ENCODE data around the gene CACNA1C. TPM values are rescaled to one million over a fixed set of nuclear protein-coding genes. Genes with fewer than 3 reads are reported as not detected.

Gene CACNA1C
- total and polyA plus RNA-seq, 2 donors (not counting 1 experiment from before 2014, with no cell fraction given), result 0.01 to 0.02 TPM

DNA sequence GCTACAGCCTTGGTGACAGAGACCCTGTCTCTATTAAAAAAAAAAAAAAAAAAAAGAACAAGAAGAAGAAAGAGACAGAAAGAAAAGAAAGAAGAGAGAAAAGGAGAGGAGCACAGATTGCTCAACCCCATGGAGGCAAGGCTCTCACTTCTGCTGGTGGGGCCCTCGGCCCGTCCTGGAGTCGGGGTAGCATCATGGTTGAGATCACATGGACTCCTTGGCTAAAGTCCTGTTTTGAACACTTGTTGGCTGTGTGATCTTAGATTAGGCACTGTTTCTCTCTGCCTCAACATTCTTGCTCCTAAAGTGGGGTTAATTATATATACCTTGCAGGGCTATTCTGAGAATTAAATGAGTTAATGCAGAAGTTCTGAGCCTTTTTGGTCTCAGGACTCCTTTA is 207.7 kb downstream of the CACNA1C start:
- Histone ChIP-seq H3K79me2 (ENCODE audit: control insufficient read depth, insufficient read depth, low read length) (no peaks in the 10 kb centered on the region), H3K4me1 (ENCODE audit: control insufficient read depth in 2 of 2, insufficient read depth in 2 of 2, low read length in 2 of 2) (no peaks in the 10 kb centered on the region), H3K27me3 (replicated peaks in 1 of 4; ENCODE audit: control extremely low read depth in 1 of 4, control insufficient read depth in 3 of 4, insufficient read depth in 4 of 4, low read length in 3 of 4) (no peaks in the 10 kb centered on the region), H3K9ac (ENCODE audit: low read length) (no peak overlapping the region), H3K4me3 (ENCODE audit: control extremely low read depth in 1 of 5, extremely low read depth in 1 of 5, insufficient read depth in 1 of 5, low read depth in 2 of 5, low read length in 4 of 5) (no peak overlapping the region), H4K20me1 (ENCODE audit: control insufficient read depth, insufficient read depth, low read length, poor library complexity, severe bottlenecking) (no peaks in the 10 kb centered on the region), H3K4me2 (replicated peaks; ENCODE audit: low read depth, low read length, poor library complexity, severe bottlenecking) (no peak overlapping the region), H3K36me3 (replicated peaks in 1 of 2; ENCODE audit: control extremely low read depth in 1 of 2, control insufficient read depth in 1 of 2, extremely low read depth in 1 of 2, insufficient read depth in 2 of 2, low read length in 1 of 2) (no peaks in the 10 kb centered on the region), H2AFZ (ENCODE audit: insufficient read depth, low read depth, low read length, poor library complexity, severe bottlenecking) (no peak overlapping the region), H3K27ac (ENCODE audit: low read length in 2 of 2) (no peak overlapping the region), H3K9me3 (ENCODE audit: control extremely low read depth in 1 of 3, control insufficient read depth in 2 of 3, insufficient read depth in 1 of 3, low read length in 2 of 3) (no peaks in the 10 kb centered on the region)
- ChIA-PET CTCF (no interaction called here), POLR2A (no interaction called here)
- ATAC-seq (ENCODE audit: low read depth) (no peak), DNase-seq (no peak)
- 100% methylated on average over 3 of the region's 3 CpGs for WGBS (ENCODE audit: insufficient coverage)
- intact Hi-C loops (cut with micrococcal nuclease), result no loop called here
- Mint-ChIP-seq H3K4me1 (peaks cover 4% of the 10 kb centered on the region), H3K27ac (no peak overlapping the region), H3K4me3 (no peak overlapping the region), H3K9me3 (ENCODE audit: insufficient read depth) (no peaks in the 10 kb centered on the region), H3K27me3 (no peaks in the 10 kb centered on the region)
- no peak for TF ChIP-seq EZH2 (IDR thresholded peaks at IDR 0.05; ENCODE audit: borderline replicate concordance, insufficient read depth, low read depth, low read length, poor library complexity, severe bottlenecking)
- TF ChIP-seq, protein P1, sequence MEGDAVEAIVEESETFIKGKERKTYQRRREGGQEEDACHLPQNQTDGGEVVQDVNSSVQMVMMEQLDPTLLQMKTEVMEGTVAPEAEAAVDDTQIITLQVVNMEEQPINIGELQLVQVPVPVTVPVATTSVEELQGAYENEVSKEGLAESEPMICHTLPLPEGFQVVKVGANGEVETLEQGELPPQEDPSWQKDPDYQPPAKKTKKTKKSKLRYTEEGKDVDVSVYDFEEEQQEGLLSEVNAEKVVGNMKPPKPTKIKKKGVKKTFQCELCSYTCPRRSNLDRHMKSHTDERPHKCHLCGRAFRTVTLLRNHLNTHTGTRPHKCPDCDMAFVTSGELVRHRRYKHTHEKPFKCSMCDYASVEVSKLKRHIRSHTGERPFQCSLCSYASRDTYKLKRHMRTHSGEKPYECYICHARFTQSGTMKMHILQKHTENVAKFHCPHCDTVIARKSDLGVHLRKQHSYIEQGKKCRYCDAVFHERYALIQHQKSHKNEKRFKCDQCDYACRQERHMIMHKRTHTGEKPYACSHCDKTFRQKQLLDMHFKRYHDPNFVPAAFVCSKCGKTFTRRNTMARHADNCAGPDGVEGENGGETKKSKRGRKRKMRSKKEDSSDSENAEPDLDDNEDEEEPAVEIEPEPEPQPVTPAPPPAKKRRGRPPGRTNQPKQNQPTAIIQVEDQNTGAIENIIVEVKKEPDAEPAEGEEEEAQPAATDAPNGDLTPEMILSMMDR (IDR thresholded peaks at IDR 0.05), result no peak

DNA sequence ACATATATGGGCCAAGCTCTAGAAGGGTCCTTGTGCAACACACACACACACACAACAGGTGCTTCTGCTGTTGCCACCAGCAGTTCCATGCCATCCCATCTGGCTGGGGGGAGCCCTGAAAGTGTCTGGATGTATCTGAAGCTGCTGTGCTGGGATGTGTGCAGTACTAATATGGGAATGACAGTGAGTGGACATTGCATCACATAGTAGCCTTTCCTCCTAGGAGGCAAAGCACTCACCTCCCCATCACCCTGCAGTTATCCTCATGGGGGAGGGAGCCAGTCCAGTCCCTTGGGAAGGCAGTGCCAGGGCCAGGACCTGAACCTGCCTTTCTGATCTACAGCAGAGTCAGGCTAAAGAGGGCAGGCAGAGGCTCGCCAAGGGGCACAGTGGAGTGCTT is 208.9 kb downstream of the CACNA1C start:
- Histone ChIP-seq H3K27me3 (replicated peaks in 1 of 4; ENCODE audit: control extremely low read depth in 1 of 4, control insufficient read depth in 3 of 4, insufficient read depth in 4 of 4, low read length in 3 of 4) (no peaks in the 10 kb centered on the region), H3K4me1 (ENCODE audit: control insufficient read depth in 2 of 2, insufficient read depth in 2 of 2, low read length in 2 of 2) (no peaks in the 10 kb centered on the region), H2AFZ (ENCODE audit: insufficient read depth, low read depth, low read length, poor library complexity, severe bottlenecking) (no peak overlapping the region), H3K4me3 (ENCODE audit: control extremely low read depth in 1 of 5, extremely low read depth in 1 of 5, insufficient read depth in 1 of 5, low read depth in 2 of 5, low read length in 4 of 5) (no peak overlapping the region), H4K20me1 (ENCODE audit: control insufficient read depth, insufficient read depth, low read length, poor library complexity, severe bottlenecking) (no peaks in the 10 kb centered on the region), H3K9ac (ENCODE audit: low read length) (no peak overlapping the region), H3K36me3 (replicated peaks in 1 of 2; ENCODE audit: control extremely low read depth in 1 of 2, control insufficient read depth in 1 of 2, extremely low read depth in 1 of 2, insufficient read depth in 2 of 2, low read length in 1 of 2) (no peaks in the 10 kb centered on the region), H3K79me2 (ENCODE audit: control insufficient read depth, insufficient read depth, low read length) (no peaks in the 10 kb centered on the region), H3K9me3 (ENCODE audit: control extremely low read depth in 1 of 3, control insufficient read depth in 2 of 3, insufficient read depth in 1 of 3, low read length in 2 of 3) (no peaks in the 10 kb centered on the region), H3K4me2 (replicated peaks; ENCODE audit: low read depth, low read length, poor library complexity, severe bottlenecking) (no peak overlapping the region), H3K27ac (ENCODE audit: low read length in 2 of 2) (no peak overlapping the region)
- H3K27ac Mint-ChIP-seq, result no peak overlapping the region
- no peak overlapping the region for H3K4me3 Mint-ChIP-seq
- WGBS (ENCODE audit: insufficient coverage), result 93% methylated on average over 1 of the region's 1 CpG
- POLR2A ChIA-PET, result no interaction called here
- no peak for ATAC-seq (ENCODE audit: low read depth)
- CTCF ChIA-PET, result no interaction called here
- no peaks in the 10 kb centered on the region for H3K27me3 Mint-ChIP-seq
- H3K9me3 Mint-ChIP-seq (ENCODE audit: insufficient read depth), result no peaks in the 10 kb centered on the region
- no peak for DNase-seq
- intact Hi-C loops (cut with micrococcal nuclease), result no loop called here
- TF ChIP-seq EZH2 (IDR thresholded peaks at IDR 0.05; ENCODE audit: borderline replicate concordance, insufficient read depth, low read depth, low read length, poor library complexity, severe bottlenecking), result no peak
- TF ChIP-seq, protein P1 (IDR thresholded peaks at IDR 0.05), result no peak
- peaks cover 4% of the 10 kb centered on the region for H3K4me1 Mint-ChIP-seq

All from B cell (primary cell).